ENCODE data around the gene DNAJB9.

GRCh38 chr7:108623220-108623619 is 53.5 kb downstream of the DNAJB9 start:
- TF ChIP-seq POLR2A (IDR thresholded peaks at IDR 0.05; ENCODE audit: low read length) (no peak), GATA1 (IDR thresholded peaks at IDR 0.05; ENCODE audit: low read depth, low read length) (no peak)

All from erythroblast (primary cell).